HEK293T (cell line): Measurements from ENCODE around the gene GPR152.

Source experiments
- CTCF ChIA-PET: fragments of 350-600 bp; formaldehyde crosslinking; extraction: SDS; loops from one replicate; lab custom pipeline; 2021; ENCODE audit warnings: antibody characterized with exemption, inconsistent platforms; lab: Yijun Ruan, JAX
- POLR2A ChIA-PET: fragments of 350-600 bp; formaldehyde crosslinking; extraction: SDS; loops from one replicate; lab custom pipeline; 2020; ENCODE audit warnings: antibody characterized with exemption, inconsistent platforms; lab: Yijun Ruan, JAX
- DNase-seq: peaks from one replicate; pipeline ENCODE4 v3.0.0; 2012; ENCODE audit warnings: mixed read lengths; ENCODE audit errors: extremely low spot score
- ARNT ChIP-seq: fragments of 450-650 bp; IDR thresholded peaks from 2 replicates; pipeline ENCODE4 v1.6.1; 2017; ENCODE audit warnings: mild to moderate bottlenecking
- BHLHE40 ChIP-seq: fragments of 450-650 bp; IDR thresholded peaks from 2 replicates; pipeline ENCODE4 v1.6.1; 2016; ENCODE audit warnings: mild to moderate bottlenecking, moderate library complexity, borderline replicate concordance
- CTBP1 ChIP-seq: fragments of 450-650 bp; IDR thresholded peaks from 2 replicates; pipeline ENCODE4 v1.6.1; 2016; ENCODE audit warnings: borderline replicate concordance
- ELF4 ChIP-seq: fragments of 450-650 bp; IDR thresholded peaks from 2 replicates; pipeline ENCODE4 v1.6.1; 2017; ENCODE audit warnings: antibody characterized with exemption
- FOXA1 ChIP-seq: fragments of 450-650 bp; IDR thresholded peaks from 2 replicates; pipeline ENCODE4 v1.6.1; 2016; ENCODE audit warnings: mild to moderate bottlenecking
- FOXK2 ChIP-seq: fragments of 450-650 bp; IDR thresholded peaks from 2 replicates; pipeline ENCODE4 v1.6.1; 2016; ENCODE audit warnings: mild to moderate bottlenecking
- FOXM1 ChIP-seq: fragments of 450-650 bp; IDR thresholded peaks from 2 replicates; pipeline ENCODE4 v1.6.1; 2017; ENCODE audit warnings: mild to moderate bottlenecking, borderline replicate concordance
- HDGF ChIP-seq: fragments of 450-650 bp; IDR thresholded peaks from 2 replicates; pipeline ENCODE4 v1.6.1; 2017; ENCODE audit warnings: antibody characterized with exemption, borderline replicate concordance
- L3MBTL2 ChIP-seq: fragments of 450-650 bp; conservative IDR thresholded peaks from 2 replicates; pipeline ENCODE4 v1.6.1; 2016; ENCODE audit warnings: mild to moderate bottlenecking
- LEF1 ChIP-seq: fragments of 450-650 bp; IDR thresholded peaks from 2 replicates; pipeline ENCODE4 v1.6.1; 2017; ENCODE audit warnings: mild to moderate bottlenecking, borderline replicate concordance
- NFRKB ChIP-seq: fragments of 450-650 bp; IDR thresholded peaks from 2 replicates; pipeline ENCODE4 v1.6.1; 2016; ENCODE audit warnings: mild to moderate bottlenecking, moderate library complexity
- PKNOX1 ChIP-seq: fragments of 450-650 bp; IDR thresholded peaks from 2 replicates; pipeline ENCODE4 v1.6.1; 2016
- SP1 ChIP-seq: fragments of 450-650 bp; IDR thresholded peaks from 2 replicates; pipeline ENCODE4 v1.6.1; 2017
- SUZ12 ChIP-seq: fragments of 450-650 bp; IDR thresholded peaks from 2 replicates; pipeline ENCODE4 v1.6.1; 2016; ENCODE audit warnings: mild to moderate bottlenecking
- TARDBP ChIP-seq: fragments of 450-650 bp; IDR thresholded peaks from 2 replicates; pipeline ENCODE4 v1.6.1; 2016
- ZNF384 ChIP-seq: fragments of 450-650 bp; IDR thresholded peaks from 2 replicates; pipeline ENCODE4 v1.6.1; 2016

Gene GPR152

DNA sequence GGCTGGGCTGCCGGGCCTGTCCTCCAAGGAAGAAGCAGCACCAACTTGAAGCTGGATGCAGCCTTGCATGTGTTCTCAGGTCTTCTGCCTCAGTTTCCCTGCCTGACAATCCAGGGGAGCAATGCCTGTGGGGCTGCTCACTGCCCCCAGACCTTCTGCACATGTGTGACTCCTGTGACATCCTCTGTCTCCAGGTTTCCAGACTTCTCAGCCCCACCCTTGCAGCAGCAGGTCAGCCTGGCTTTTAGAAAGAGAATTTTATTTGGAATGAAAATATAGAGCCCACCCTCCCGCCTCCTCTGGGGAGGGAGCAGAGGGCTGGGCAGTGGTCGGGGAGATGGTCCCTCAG is 14.7 kb downstream of the GPR152 start:
- CTCF ChIA-PET, result no interaction called here
- POLR2A ChIA-PET, result interaction anchor here (0.6 to 4.0 kb wide), 3 partner anchors 9 to 36 kb away, joined by 4 to 14 read pairs (median 5); partner anchors contain the start of genes PPP1CA, RPS6KB2 and TMEM134
- no peak for DNase-seq
- TF ChIP-seq TARDBP, result no peak
- TF ChIP-seq NFRKB, result no peak
- TF ChIP-seq SP1, result no peak
- no peak for TF ChIP-seq BHLHE40
- TF ChIP-seq ELF4, result no peak
- no peak for TF ChIP-seq SUZ12
- no peak for TF ChIP-seq CTBP1
- no peak for TF ChIP-seq HDGF
- no peak for TF ChIP-seq ZNF384
- TF ChIP-seq L3MBTL2, result no peak
- TF ChIP-seq ARNT, result no peak
- no peak for TF ChIP-seq FOXK2
- TF ChIP-seq LEF1, result no peak
- no peak for TF ChIP-seq FOXA1
- TF ChIP-seq PKNOX1, result no peak
- TF ChIP-seq FOXM1, result no peak

GRCh38 chr11:67437082-67437808 is 15.3 kb downstream of the GPR152 start, which contains the start of gene PTPRCAP:
Gene PTPRCAP (minus strand): TSS chr11:67437682. CDS start chr11:67437619, 63 bp downstream.
- POLR2A ChIA-PET, result interaction anchor here (1.4 to 4.0 kb wide), 2 partner anchors 31 to 36 kb away, joined by 5 to 14 read pairs; partner anchors contain the start of genes PPP1CA and TMEM134
- TF ChIP-seq BHLHE40 (no peak), L3MBTL2 (no peak), HDGF (no peak), ELF4 (no peak), SUZ12 (no peak)
- DNase-seq, result no peak
- CTCF ChIA-PET, result interaction anchor here (0.6 kb wide), 1 partner anchor 769 kb away, joined by 3 read pairs; no protein-coding TSS in a partner anchor

GRCh38 chr11:67436459-67437081 is 16.0 kb downstream of the GPR152 start:
- DNase-seq, result no peak
- POLR2A ChIA-PET, result interaction anchor here (0.6 to 4.0 kb wide), 2 partner anchors 32 to 35 kb away, joined by 3 to 14 read pairs; partner anchors contain the start of gene TMEM134
- TF ChIP-seq FOXM1 (no peak), BHLHE40 (no peak)
- CTCF ChIA-PET, result no interaction called here

DNA sequence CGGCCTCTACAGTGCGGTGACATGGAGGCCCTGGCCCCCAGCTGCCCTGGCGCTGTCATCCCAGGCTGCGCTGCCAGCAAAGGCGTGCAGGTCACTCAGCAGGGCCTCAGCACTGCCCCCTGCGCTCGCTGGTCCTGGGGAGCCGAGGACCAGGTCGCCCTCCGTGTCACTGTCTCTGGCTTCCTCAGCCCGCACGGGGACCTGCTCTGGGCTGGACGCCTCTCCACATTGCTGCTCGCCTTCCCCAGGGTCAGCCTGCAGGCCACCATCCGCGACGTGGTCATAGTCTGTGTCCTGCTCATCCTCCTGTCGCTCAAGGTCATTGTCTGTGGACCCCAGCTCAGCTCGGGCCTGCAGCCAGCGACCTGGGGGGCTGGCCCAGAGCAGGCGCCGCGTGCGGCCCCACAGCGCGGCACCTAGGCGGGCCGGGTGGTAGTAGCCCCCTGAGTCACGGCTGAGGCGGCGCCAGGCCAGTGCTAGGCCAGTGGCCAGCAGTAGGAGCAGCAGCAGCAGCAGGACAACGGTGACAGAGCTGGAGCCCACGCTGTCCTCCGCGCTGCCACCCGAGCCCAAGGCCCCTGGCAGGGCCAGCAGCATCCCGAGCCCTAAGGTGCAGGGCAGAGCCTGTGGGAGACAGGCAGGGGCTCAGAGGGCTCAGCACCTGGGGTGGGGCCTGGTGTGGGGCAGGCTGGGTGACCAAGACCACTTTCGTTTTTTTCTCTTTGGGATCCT is 16.6 kb downstream of the GPR152 start:
- POLR2A ChIA-PET, result interaction anchor here (4.0 kb wide), 1 partner anchor 33 kb away, joined by 14 read pairs; the partner anchor contains the start of gene TMEM134
- DNase-seq, result no peak
- CTCF ChIA-PET, result no interaction called here
- no peak for TF ChIP-seq FOXM1
- TF ChIP-seq PKNOX1, result no peak
- no peak for TF ChIP-seq CTBP1
- no peak for TF ChIP-seq FOXA1
- TF ChIP-seq BHLHE40, result no peak

DNA sequence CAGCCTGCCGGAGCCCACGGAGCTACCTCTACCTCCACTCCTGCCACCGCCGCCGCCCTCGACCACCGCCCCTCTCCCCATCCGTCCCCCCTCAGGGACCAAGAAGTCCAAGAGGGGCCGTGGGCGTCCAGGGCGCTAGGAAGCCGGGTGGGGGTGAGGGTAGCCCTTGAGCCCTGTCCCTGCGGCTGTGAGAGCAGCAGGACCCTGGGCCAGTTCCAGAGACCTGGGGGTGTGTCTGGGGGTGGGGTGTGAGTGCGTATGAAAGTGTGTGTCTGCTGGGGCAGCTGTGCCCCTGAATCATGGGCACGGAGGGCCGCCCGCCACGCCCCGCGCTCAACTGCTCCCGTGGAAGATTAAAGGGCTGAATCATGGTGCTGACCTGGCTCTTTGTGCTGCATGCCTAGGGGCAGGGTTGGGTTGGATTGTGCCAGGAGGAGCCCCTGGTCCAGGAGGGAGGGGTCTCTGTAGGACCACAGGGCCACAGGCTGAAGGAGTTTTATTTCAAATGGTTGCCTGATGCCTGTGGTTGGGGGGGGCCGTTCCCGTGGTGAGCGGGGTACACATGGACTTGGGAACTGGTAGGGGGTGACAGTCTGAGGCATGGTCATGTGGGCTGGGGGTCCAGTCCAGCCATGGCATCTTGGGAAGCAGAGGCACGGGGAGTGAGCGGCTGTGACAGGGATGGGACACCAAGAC is 17.4 kb downstream of the GPR152 start:
- POLR2A ChIA-PET, result no interaction called here
- CTCF ChIA-PET, result no interaction called here
- DNase-seq, result no peak
- TF ChIP-seq BHLHE40 (no peak), NFRKB (no peak), CTBP1 (no peak), L3MBTL2 (no peak), ZNF384 (no peak), SP1 (no peak), LEF1 (no peak), FOXM1 (no peak)

- CTCF ChIA-PET, result no interaction called here
These were observed 18.1 kb downstream of the GPR152 start for GRCh38 chr11:67434395-67434881.

More at GRCh38 chr11:67434395-67434881, 18.1 kb downstream of the GPR152 start:
- TF ChIP-seq SP1, result no peak
- TF ChIP-seq TARDBP, result no peak
- POLR2A ChIA-PET, result no interaction called here
- DNase-seq, result no peak
